SK-N-SH (cell line): ENCODE measurements around the gene GAB1. TPM values are rescaled to one million over a fixed set of nuclear protein-coding genes. Genes with fewer than 3 reads are reported as not detected.

Experiments
- CTCF ChIA-PET: fragments of 300-600, 350-600 bp; formaldehyde crosslinking; extraction: SDS; loops from one replicate; lab custom pipeline; 2021; lab: Yijun Ruan, JAX
- POLR2A ChIA-PET: fragments of 350-600 bp; sonication (Branson Sonifier 250); formaldehyde crosslinking; extraction: SDS; loops from one replicate; lab custom pipeline; 2020; ENCODE audit warnings: antibody characterized with exemption, inconsistent platforms; lab: Yijun Ruan, JAX
- DNase-seq: peaks from one replicate; pipeline ENCODE4 v3.0.0; 2012
- H2AFZ ChIP-seq: fragments of 200-600 bp; sonication (generic); 2 replicates; pipeline ENCODE4 v1.8.1; 2016; ENCODE audit warnings: antibody characterized with exemption, mild to moderate bottlenecking, low read depth
- H3F3A ChIP-seq: fragments of 200-600 bp; sonication (generic); replicated peaks from 2 replicates; pipeline ENCODE3; 2016; ENCODE audit warnings: antibody characterized with exemption, mild to moderate bottlenecking; ENCODE audit not compliant: insufficient read depth
- H3K27ac ChIP-seq, 2 experiments: fragments of 200-500 bp in 1 of 2; fragments of 200-600 bp in 1 of 2; sonication (Bioruptor generic) in 1 of 2; sonication (generic), shearing (Covaris generic) in 1 of 2; 2 replicates each; pipeline versions ENCODE4 v1.5.1 to v1.6.1; 2014 to 2016; ENCODE audit warnings: low read depth in 2 of 2, inconsistent platforms in 1 of 2, low read length in 1 of 2, mild to moderate bottlenecking in 1 of 2, mixed read lengths in 1 of 2
- H3K27me3 ChIP-seq: fragments of 200-600 bp; sonication (generic), shearing (Covaris generic); 2 replicates; pipeline ENCODE4 v1.6.1; 2016; ENCODE audit warnings: mixed run types; ENCODE audit not compliant: insufficient read depth
- H3K36me3 ChIP-seq, 2 experiments: fragments of 200-500 bp in 1 of 2; fragments of 200-600 bp in 1 of 2; sonication (Bioruptor generic) in 1 of 2; sonication (generic) in 1 of 2; replicated peaks in 1 of 2; 2 replicates each; pipeline versions ENCODE3 to v1.5.1; 2014 to 2016; ENCODE audit warnings: low read length in 1 of 2, mild to moderate bottlenecking in 1 of 2; ENCODE audit not compliant: insufficient read depth in 2 of 2, control insufficient read depth in 1 of 2
- H3K4me1 ChIP-seq, 2 experiments: fragments of 200-500 bp in 1 of 2; fragments of 200-600 bp in 1 of 2; sonication (Bioruptor generic) in 1 of 2; sonication (generic), shearing (Covaris generic) in 1 of 2; 2 replicates each; pipeline versions ENCODE4 v1.5.1 to v1.6.1; 2014 to 2016; ENCODE audit warnings: low read depth in 1 of 2, low read length in 1 of 2, mixed run types in 1 of 2; ENCODE audit not compliant: insufficient read depth in 2 of 2, control insufficient read depth in 1 of 2
- H3K4me2 ChIP-seq: fragments of 200-600 bp; sonication (generic), shearing (Covaris generic); 2 replicates; pipeline ENCODE4 v1.6.1; 2017; ENCODE audit warnings: mixed run types
- H3K4me3 ChIP-seq, 2 experiments: fragments of 200-500 bp in 1 of 2; fragments of 200-600 bp in 1 of 2; sonication (Bioruptor generic) in 1 of 2; sonication (generic), shearing (Covaris generic) in 1 of 2; 2 replicates each; pipeline versions ENCODE4 v1.5.1 to v1.8.1; 2014 to 2016; ENCODE audit warnings: low read depth in 2 of 2, inconsistent platforms in 1 of 2, low read length in 1 of 2, mild to moderate bottlenecking in 1 of 2, mixed read lengths in 1 of 2, moderate library complexity in 1 of 2
- H3K79me2 ChIP-seq: fragments of 200-600 bp; sonication (generic); 2 replicates; pipeline ENCODE4 v1.8.1; 2017; ENCODE audit warnings: mild to moderate bottlenecking; ENCODE audit not compliant: insufficient read depth
- H3K9ac ChIP-seq: fragments of 200-600 bp; sonication (generic); 2 replicates; pipeline ENCODE4 v1.6.1; 2017; ENCODE audit warnings: mixed run types
- H3K9me2 ChIP-seq: fragments of 200-600 bp; sonication (generic); 2 replicates; pipeline ENCODE4 v1.6.1; 2017; ENCODE audit warnings: mixed run types
- H3K9me3 ChIP-seq: fragments of 200-600 bp; sonication (generic); 2 replicates; pipeline ENCODE4 v1.6.1; 2017; ENCODE audit warnings: mixed run types, mild to moderate bottlenecking, moderate library complexity
- H4K20me1 ChIP-seq: fragments of 200-600 bp; sonication (generic); 2 replicates; pipeline ENCODE4 v1.6.1; 2017; ENCODE audit warnings: mild to moderate bottlenecking, mixed run types; ENCODE audit not compliant: insufficient read depth
- CHD2 ChIP-seq: fragments of 150-350 bp; IDR thresholded peaks from 2 replicates; pipeline ENCODE4 v1.6.1; 2018; ENCODE audit warnings: low read length; ENCODE audit not compliant: partially characterized antibody
- CTCF ChIP-seq: fragments of 200-600 bp; sonication (generic); IDR thresholded peaks from 2 replicates; pipeline ENCODE4 v1.6.1; 2017; ENCODE audit warnings: antibody characterized with exemption, mild to moderate bottlenecking, moderate library complexity
- EP300 ChIP-seq, 2 experiments: IDR thresholded peaks; 2 replicates each; pipeline versions ENCODE4 v1.4.0 to v1.6.1; 2012; ENCODE audit warnings: borderline replicate concordance in 1 of 2, low read depth in 1 of 2, low read length in 1 of 2
- FOSL2 ChIP-seq: IDR thresholded peaks from 2 replicates; pipeline ENCODE4 v1.4.0; 2012; ENCODE audit warnings: low read depth, mild to moderate bottlenecking, moderate library complexity, borderline replicate concordance
- FOXM1 ChIP-seq: IDR thresholded peaks from 2 replicates; pipeline ENCODE4 v1.4.0; 2012; ENCODE audit warnings: low read depth, mild to moderate bottlenecking
- JUND ChIP-seq: IDR thresholded peaks from 2 replicates; pipeline ENCODE4 v1.4.0; 2012
- MAX ChIP-seq: IDR thresholded peaks from 2 replicates; pipeline ENCODE4 v1.4.0; 2012; ENCODE audit warnings: low read depth
- MEF2A ChIP-seq: IDR thresholded peaks from 2 replicates; pipeline ENCODE4 v1.4.0; 2012; ENCODE audit warnings: low read depth, borderline replicate concordance
- MXI1 ChIP-seq: IDR thresholded peaks from 2 replicates; pipeline ENCODE4 v1.6.1; 2012; ENCODE audit warnings: mild to moderate bottlenecking, low read depth, low read length, improper control_type of control experiment
- NFIC ChIP-seq: IDR thresholded peaks from 2 replicates; pipeline ENCODE4 v1.4.0; 2012; ENCODE audit warnings: borderline replicate concordance
- NRF1 ChIP-seq: IDR thresholded peaks from 2 replicates; pipeline ENCODE4 v1.6.1; 2012; ENCODE audit warnings: low read depth, mild to moderate bottlenecking, low read length
- PBX3 ChIP-seq: IDR thresholded peaks from 2 replicates; pipeline ENCODE4; 2012
- REST ChIP-seq: IDR thresholded peaks from 2 replicates; pipeline ENCODE4 v1.6.1; 2012; ENCODE audit warnings: mild to moderate bottlenecking, low read depth, low read length, moderate library complexity
- RXRA ChIP-seq: IDR thresholded peaks from 2 replicates; pipeline ENCODE4 v1.4.0; 2012; ENCODE audit warnings: low read depth, mild to moderate bottlenecking, borderline replicate concordance
- SMC3 ChIP-seq: IDR thresholded peaks from 2 replicates; pipeline ENCODE4 v1.6.1; 2012; ENCODE audit warnings: low read depth, low read length, improper control_type of control experiment
- TAF1 ChIP-seq: IDR thresholded peaks from 2 replicates; pipeline ENCODE4 v1.6.1; 2012; ENCODE audit warnings: low read depth, mild to moderate bottlenecking, low read length, moderate library complexity, borderline replicate concordance
- TEAD4 ChIP-seq: IDR thresholded peaks from 2 replicates; pipeline ENCODE4 v1.4.0; 2012; ENCODE audit warnings: mild to moderate bottlenecking, borderline replicate concordance; ENCODE audit not compliant: insufficient read depth
- YY1 ChIP-seq: IDR thresholded peaks from 2 replicates; pipeline ENCODE4 v1.4.0; 2012; ENCODE audit warnings: low read depth, mild to moderate bottlenecking
- WGBS: methylation state at CpG from one replicate; pipeline ENCODE4 v1.1.6; 2017; ENCODE audit warnings: low lambda C conversion rate; 5-methylcytosine and 5-hydroxymethylcytosine counted together
- polyA plus RNA-seq, 3 experiments: library from polyadenylated mRNA; depleted of rRNA; stranded (reverse); fragments of >200 nt; gene quantifications; 2 replicates each; pipeline ENCODE4 v1.2.3, GENCODE V29; 2012
- TF ChIP-seq, protein P1 (sequence below): fragments of 150-350 bp; IDR thresholded peaks from 2 replicates; pipeline ENCODE4 v1.6.1; 2016; ENCODE audit warnings: mild to moderate bottlenecking, low read depth, low read length

Gene GAB1
- polyA plus RNA-seq, 1 of the 3 experiments (the other 2 are of a cell fraction) = 3.7 TPM

- TF ChIP-seq TAF1 = no peak
These were observed 83.6 kb downstream of the GAB1 start (continued) for GRCh38 chr4:143420227-143420626.

- CTCF ChIA-PET = no interaction called here
- Histone ChIP-seq H2AFZ (no peak overlapping the region), H3K9me2 (no peaks in the 10 kb centered on the region), H3K36me3 (peaks cover 8 to 17% of the 10 kb centered on the region in 2 experiments), H3K9me3 (no peaks in the 10 kb centered on the region), H3K4me2 (no peak overlapping the region), H3K4me1 (no peaks in the 10 kb centered on the region), H4K20me1 (no peaks in the 10 kb centered on the region), H3K4me3 (no peak overlapping the region), H3K27me3 (no peaks in the 10 kb centered on the region), H3F3A (peaks cover 3% of the 10 kb centered on the region), H3K27ac (no peak overlapping the region), H3K79me2 (no peaks in the 10 kb centered on the region), H3K9ac (no peak overlapping the region)
- 90% methylated on average over 1 of the region's 1 CpG for WGBS
- POLR2A ChIA-PET = no interaction called here
- TF ChIP-seq MAX (no peak), FOXM1 (no peak), MXI1 (no peak), NRF1 (no peak), SMC3 (no peak), CHD2 (no peak), FOSL2 (no peak), EP300 (IDR thresholded peaks at IDR 0.05; ENCODE audit: borderline replicate concordance in 1 of 2, low read depth in 1 of 2, low read length in 1 of 2) (no peak), MEF2A (no peak), YY1 (no peak), PBX3 (no peak), TEAD4 (no peak), JUND (no peak)
- TF ChIP-seq, protein P1, sequence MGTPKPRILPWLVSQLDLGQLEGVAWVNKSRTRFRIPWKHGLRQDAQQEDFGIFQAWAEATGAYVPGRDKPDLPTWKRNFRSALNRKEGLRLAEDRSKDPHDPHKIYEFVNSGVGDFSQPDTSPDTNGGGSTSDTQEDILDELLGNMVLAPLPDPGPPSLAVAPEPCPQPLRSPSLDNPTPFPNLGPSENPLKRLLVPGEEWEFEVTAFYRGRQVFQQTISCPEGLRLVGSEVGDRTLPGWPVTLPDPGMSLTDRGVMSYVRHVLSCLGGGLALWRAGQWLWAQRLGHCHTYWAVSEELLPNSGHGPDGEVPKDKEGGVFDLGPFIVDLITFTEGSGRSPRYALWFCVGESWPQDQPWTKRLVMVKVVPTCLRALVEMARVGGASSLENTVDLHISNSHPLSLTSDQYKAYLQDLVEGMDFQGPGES = no peak
- DNase-seq = no peak
These were observed 84.9 kb downstream of the GAB1 start for GRCh38 chr4:143421609-143422008.

DNA sequence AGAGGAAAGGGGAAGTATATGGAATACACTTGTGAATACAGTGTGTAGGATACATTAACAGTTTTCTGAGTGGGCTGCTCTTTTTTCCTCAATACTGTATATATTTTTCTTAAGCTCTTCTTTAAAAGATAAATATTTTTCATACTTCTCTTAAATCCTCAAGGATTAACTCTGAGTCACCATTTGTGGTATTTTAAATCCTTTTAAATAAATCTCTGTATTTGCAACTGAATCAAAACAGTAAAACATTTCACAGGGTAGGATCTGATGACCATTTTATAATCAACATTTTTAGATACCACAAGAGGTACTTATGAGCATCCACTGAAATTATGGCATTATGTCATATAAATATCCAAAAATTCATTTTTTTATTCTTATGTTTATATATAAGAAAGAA lies 87.6 kb downstream of the GAB1 start:
- no peaks in the 10 kb centered on the region for H3K27me3 ChIP-seq
- no peak overlapping the region for H3K9ac ChIP-seq
- no peak overlapping the region for H2AFZ ChIP-seq
- DNase-seq = no peak
- H3K36me3 ChIP-seq = peaks cover 2 to 7% of the 10 kb centered on the region in 2 experiments
- H4K20me1 ChIP-seq = no peaks in the 10 kb centered on the region
- no peak overlapping the region for H3K27ac ChIP-seq
- H3K4me3 ChIP-seq = no peak overlapping the region
- no peaks in the 10 kb centered on the region for H3K9me3 ChIP-seq
- H3K9me2 ChIP-seq = no peaks in the 10 kb centered on the region
- H3K79me2 ChIP-seq = no peaks in the 10 kb centered on the region
- ChIA-PET POLR2A (no interaction called here), CTCF (no interaction called here)
- H3K4me1 ChIP-seq = no peaks in the 10 kb centered on the region
- H3K4me2 ChIP-seq = no peak overlapping the region
- peaks cover 2% of the 10 kb centered on the region for H3F3A ChIP-seq
- no peak for TF ChIP-seq MXI1
- TF ChIP-seq, protein P1 = no peak
- TF ChIP-seq CTCF = no peak
- TF ChIP-seq RXRA = no peak
- TF ChIP-seq MEF2A = no peak
- no peak for TF ChIP-seq REST
- TF ChIP-seq NFIC = no peak
- TF ChIP-seq NRF1 = no peak
